Esophagus muscularis mucosa (tissue), 3 donors: Measurements from ENCODE around the gene EBF3.

Source experiments
- CTCF ChIP-seq, 3 experiments: fragments of 200-600 bp in 2 of 3; fragments of 450-650 bp in 1 of 3; sonication (generic) in 2 of 3; IDR thresholded peaks; one replicate each; pipeline ENCODE4 v1.5.1; 2017 to 2019; ENCODE audit warnings: antibody characterized with exemption in 3 of 3, mild to moderate bottlenecking in 2 of 3, moderate library complexity in 1 of 3
- POLR2A ChIP-seq: fragments of 450-650 bp; IDR thresholded peaks from one replicate; pipeline ENCODE4 v1.6.1; 2017; ENCODE audit warnings: antibody characterized with exemption, moderate library complexity, mild to moderate bottlenecking, low read depth

GRCh38 chr10:129857242-129857960 lies 106.7 kb downstream of the EBF3 start:
- TF ChIP-seq CTCF (IDR thresholded peaks at IDR 0.05) = no peak
- TF ChIP-seq POLR2A = no peak
